GM23338 (cell line): ENCODE results near the gene COL25A1. TPM values are rescaled to one million over a fixed set of nuclear protein-coding genes. Genes with fewer than 3 reads are reported as not detected.

Source experiments
- ATAC-seq: fragments of 200-7000 bp; cut with Tn5 transposase; 3 replicates; pipeline ENCODE4 v1.9.1; 2020
- DNase-seq: peaks from one replicate; pipeline ENCODE4 v3.0.0-alpha.2; 2015; ENCODE audit warnings: low spot score
- H2AFZ ChIP-seq: fragments of 200-600 bp; sonication (generic); 2 replicates; pipeline ENCODE4 v1.8.0; 2016; ENCODE audit warnings: antibody characterized with exemption, mild to moderate bottlenecking, moderate library complexity
- H3F3A ChIP-seq: fragments of 200-600 bp; sonication (generic); replicated peaks from 2 replicates; pipeline ENCODE4 v1.8.0; 2017; ENCODE audit warnings: antibody characterized with exemption, mixed run types, low read depth
- H3K27ac ChIP-seq: fragments of 200-600 bp; sonication (generic); 2 replicates; pipeline ENCODE4 v1.6.1; 2016; ENCODE audit warnings: low read depth
- H3K27me3 ChIP-seq: fragments of 200-600 bp; sonication (generic); 2 replicates; pipeline ENCODE4 v1.8.0; 2016; ENCODE audit warnings: mild to moderate bottlenecking, mixed run types, moderate library complexity; ENCODE audit not compliant: insufficient read depth
- H3K36me3 ChIP-seq: fragments of 200-600 bp; sonication (generic); 2 replicates; pipeline ENCODE4 v1.8.0; 2016; ENCODE audit warnings: mild to moderate bottlenecking; ENCODE audit not compliant: insufficient read depth
- H3K4me1 ChIP-seq: fragments of 200-600 bp; sonication (generic); 2 replicates; pipeline ENCODE4 v1.8.0; 2016; ENCODE audit warnings: mild to moderate bottlenecking, moderate library complexity; ENCODE audit not compliant: insufficient read depth
- H3K4me2 ChIP-seq: fragments of 200-600 bp; sonication (generic); 2 replicates; pipeline ENCODE4 v1.7.1; 2017; ENCODE audit warnings: mixed run types
- H3K4me3 ChIP-seq: fragments of 200-600 bp; sonication (generic); 2 replicates; pipeline ENCODE4 v1.6.1; 2016; ENCODE audit warnings: mixed run types
- H3K79me2 ChIP-seq: fragments of 200-600 bp; sonication (generic); replicated peaks from 2 replicates; pipeline ENCODE4 v1.8.0; 2017; ENCODE audit warnings: mild to moderate bottlenecking; ENCODE audit not compliant: insufficient read depth
- H3K9me2 ChIP-seq: fragments of 200-600 bp; sonication (generic); 2 replicates; pipeline ENCODE4 v1.8.0; 2017; ENCODE audit not compliant: insufficient read depth
- H4K20me1 ChIP-seq: fragments of 200-600 bp; sonication (generic); replicated peaks from 2 replicates; pipeline ENCODE4 v1.8.0; 2017; ENCODE audit warnings: mild to moderate bottlenecking; ENCODE audit not compliant: insufficient read depth
- H3K27ac Mint-ChIP-seq: 2 replicates; pipeline ENCODE4 v1.8.0; 2020; ENCODE audit warnings: inconsistent platforms, mild to moderate bottlenecking, moderate library complexity, mixed read lengths
- H3K27me3 Mint-ChIP-seq: 3 replicates; pipeline ENCODE4 v1.8.0; 2022; ENCODE audit warnings: low read depth, mild to moderate bottlenecking, moderate library complexity, mixed read lengths, inconsistent platforms; ENCODE audit not compliant: insufficient read depth, poor library complexity
- H3K36me3 Mint-ChIP-seq: 3 replicates; pipeline ENCODE4 v1.8.0; 2021; ENCODE audit warnings: low read depth, mild to moderate bottlenecking, inconsistent platforms, moderate library complexity, mixed read lengths
- H3K4me1 Mint-ChIP-seq: 3 replicates; pipeline ENCODE4 v1.8.0; 2020; ENCODE audit warnings: mild to moderate bottlenecking, inconsistent platforms, mixed read lengths
- H3K4me3 Mint-ChIP-seq: 3 replicates; pipeline ENCODE4 v1.8.0; 2021; ENCODE audit warnings: moderate library complexity, mild to moderate bottlenecking, inconsistent platforms, mixed read lengths
- H3K9me3 Mint-ChIP-seq: 3 replicates; pipeline ENCODE4 v1.8.0; 2020; ENCODE audit warnings: moderate library complexity, mild to moderate bottlenecking, inconsistent platforms, mixed read lengths
- CREB1 ChIP-seq: fragments of 250-450 bp; sonication (Bioruptor Pico); IDR thresholded peaks from 2 replicates; pipeline ENCODE4 v1.5.0; 2020; ENCODE audit warnings: low read depth, mild to moderate bottlenecking, moderate library complexity
- CTCF ChIP-seq, 2 experiments: fragments of 200-600 bp in 1 of 2; sonication (generic) in 1 of 2; conservative IDR thresholded peaks; 2 replicates each; pipeline versions ENCODE4 v1.5.1 to v1.6.1; 2016 to 2017; ENCODE audit warnings: antibody characterized with exemption in 2 of 2, low read depth in 2 of 2, mild to moderate bottlenecking in 2 of 2, moderate library complexity in 1 of 2
- EZH2 ChIP-seq: fragments of 200-600 bp; sonication (generic); IDR thresholded peaks from one replicate; pipeline ENCODE4 v1.8.0; 2017; ENCODE audit warnings: antibody characterized with exemption, mild to moderate bottlenecking, low read depth; ENCODE audit not compliant: unreplicated experiment
- EZH2phosphoT487 ChIP-seq: fragments of 200-600 bp; sonication (generic); IDR thresholded peaks from one replicate; pipeline ENCODE4 v1.8.1; 2018; ENCODE audit warnings: antibody characterized with exemption; ENCODE audit not compliant: unreplicated experiment
- JUNB ChIP-seq: IDR thresholded peaks from one replicate; pipeline ENCODE4 v1.6.1; 2016; ENCODE audit warnings: antibody characterized with exemption; ENCODE audit not compliant: unreplicated experiment
- NANOG ChIP-seq: IDR thresholded peaks from 2 replicates; pipeline ENCODE4 v1.6.1; 2016; ENCODE audit warnings: antibody characterized with exemption, borderline replicate concordance
- POLR2AphosphoS5 ChIP-seq: IDR thresholded peaks from 2 replicates; pipeline ENCODE4 v1.6.1; 2016; ENCODE audit warnings: antibody characterized with exemption, low read depth
- REST ChIP-seq: IDR thresholded peaks from one replicate; pipeline ENCODE4 v1.6.1; 2018; ENCODE audit warnings: antibody characterized with exemption; ENCODE audit not compliant: unreplicated experiment
- STAT1 ChIP-seq: IDR thresholded peaks from one replicate; pipeline ENCODE4 v1.6.1; 2016; ENCODE audit warnings: antibody characterized with exemption; ENCODE audit not compliant: unreplicated experiment
- ZNF114 ChIP-seq: fragments of 250-450 bp; sonication (Bioruptor Pico); IDR thresholded peaks from 2 replicates; pipeline ENCODE4 v1.5.0; 2020; ENCODE audit warnings: mild to moderate bottlenecking, moderate library complexity
- ZNF331 ChIP-seq: fragments of 250-450 bp; sonication (Bioruptor Pico); IDR thresholded peaks from 2 replicates; pipeline ENCODE4 v1.5.0; 2020; ENCODE audit warnings: low read depth, mild to moderate bottlenecking, moderate library complexity
- ZNF462 ChIP-seq: fragments of 250-450 bp; sonication (Bioruptor Pico); IDR thresholded peaks from 2 replicates; pipeline ENCODE4 v1.5.0; 2020; ENCODE audit warnings: mild to moderate bottlenecking, moderate library complexity
- polyA plus RNA-seq: library from polyadenylated mRNA; unstranded; fragments of >200 nt; fragmentation: Nextera tagmentation; extraction: Ambion mirVana; gene quantifications from 2 replicates; pipeline ENCODE4 v1.2.1, GENCODE V29; 2016
- total RNA-seq: library from RNA; depleted of rRNA; stranded (reverse); fragments of >200 nt; shearing (Covaris generic); gene quantifications from 2 replicates; pipeline ENCODE4 v1.2.3, GENCODE V29; 2014

The COL25A1 gene
- total and polyA plus RNA-seq, 2 experiments from 2014 or later, result 3.9 to 5.6 TPM

GRCh38 chr4:109234596-109234995 lies 67.9 kb downstream of the COL25A1 start:
- H3K79me2 ChIP-seq, result no peaks in the 10 kb centered on the region
- no peaks in the 10 kb centered on the region for H3F3A ChIP-seq
- H3K4me3 ChIP-seq, result no peak overlapping the region
- H2AFZ ChIP-seq, result no peak overlapping the region
- Mint-ChIP-seq H3K27ac (no peak overlapping the region), H3K9me3 (no peaks in the 10 kb centered on the region), H3K27me3 (no peaks in the 10 kb centered on the region), H3K4me1 (no peaks in the 10 kb centered on the region), H3K4me3 (no peak overlapping the region), H3K36me3 (no peaks in the 10 kb centered on the region; the same call in 2 of the 3 replicates)
- DNase-seq (no peak), ATAC-seq (no peak)
- H3K4me1 ChIP-seq, result no peaks in the 10 kb centered on the region
- no peaks in the 10 kb centered on the region for H3K27me3 ChIP-seq
- no peak overlapping the region for H3K4me2 ChIP-seq
- H3K27ac ChIP-seq, result no peak overlapping the region
- TF ChIP-seq JUNB (no peak), STAT1 (no peak)
- no peaks in the 10 kb centered on the region for H3K36me3 ChIP-seq
- H4K20me1 ChIP-seq, result no peaks in the 10 kb centered on the region
- no peaks in the 10 kb centered on the region for H3K9me2 ChIP-seq

- Histone ChIP-seq H3K27me3 (no peaks in the 10 kb centered on the region), H3K4me3 (no peak overlapping the region), H3K27ac (no peak overlapping the region), H3K9me2 (no peaks in the 10 kb centered on the region), H3K36me3 (no peaks in the 10 kb centered on the region), H3F3A (no peaks in the 10 kb centered on the region), H4K20me1 (no peaks in the 10 kb centered on the region), H2AFZ (no peak overlapping the region), H3K4me1 (no peaks in the 10 kb centered on the region), H3K4me2 (no peak overlapping the region), H3K79me2 (no peaks in the 10 kb centered on the region)
- Mint-ChIP-seq H3K27me3 (no peaks in the 10 kb centered on the region), H3K27ac (no peak overlapping the region), H3K4me3 (no peak overlapping the region), H3K9me3 (no peaks in the 10 kb centered on the region), H3K36me3 (no peaks in the 10 kb centered on the region; the same call in 2 of the 3 replicates), H3K4me1 (no peaks in the 10 kb centered on the region)
- DNase-seq (no peak), ATAC-seq (no peak)
- TF ChIP-seq STAT1 (no peak), ZNF462 (CRISPR knock-in tag) (no peak), EZH2 (no peak), REST (no peak), ZNF331 (CRISPR knock-in tag) (no peak), CREB1 (CRISPR knock-in tag) (no peak), POLR2AphosphoS5 (no peak), NANOG (no peak), EZH2phosphoT487 (no peak), ZNF114 (CRISPR knock-in tag) (no peak), CTCF (conservative IDR thresholded peaks at IDR 0.05; ENCODE audit: low read depth in 2 of 2) (no peak)
Measured at GRCh38 chr4:109233570-109233969, 68.9 kb downstream of the COL25A1 start.
